A549 treated with Hydrocortisone at 1 μM for 4 hours (cell line): ENCODE results near the gene DNAJB7. TPM values are rescaled to one million over a fixed set of nuclear protein-coding genes. Genes with fewer than 3 reads are reported as not detected.

Experiments
- total RNA-seq: library from RNA; stranded (reverse); fragments of 200-300 nt; extraction: Qiagen RNA extraction; gene quantifications from 5 replicates; pipeline ENCODE4 v1.2.3, GENCODE V29; 2022

Gene DNAJB7
- total RNA-seq: not detected in 5 replicates

DNA sequence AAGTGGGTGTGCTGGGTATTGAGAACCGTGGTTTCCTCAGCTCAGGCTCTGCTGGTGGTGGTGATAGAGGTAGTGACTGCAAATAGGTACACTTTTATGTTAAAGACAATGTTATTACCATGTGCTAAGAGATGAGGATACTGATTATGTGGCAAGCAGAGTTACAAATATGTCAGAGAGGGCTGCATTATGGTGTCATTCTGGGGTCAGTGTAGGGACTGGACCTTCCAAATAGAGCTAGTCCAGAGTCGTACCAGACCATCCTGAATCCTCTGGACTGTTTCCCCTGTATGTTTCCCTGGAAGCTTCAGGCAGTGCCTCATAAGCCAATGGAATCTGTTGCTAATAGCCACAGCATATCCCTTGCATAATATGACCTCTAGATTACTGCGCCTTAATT, at the start of gene DNAJB7:
DNAJB7 (minus strand) TSS at position 101 of the 400 bp plus-strand sequence. CDS start 119 bp downstream, outside the sequence.

DNA sequence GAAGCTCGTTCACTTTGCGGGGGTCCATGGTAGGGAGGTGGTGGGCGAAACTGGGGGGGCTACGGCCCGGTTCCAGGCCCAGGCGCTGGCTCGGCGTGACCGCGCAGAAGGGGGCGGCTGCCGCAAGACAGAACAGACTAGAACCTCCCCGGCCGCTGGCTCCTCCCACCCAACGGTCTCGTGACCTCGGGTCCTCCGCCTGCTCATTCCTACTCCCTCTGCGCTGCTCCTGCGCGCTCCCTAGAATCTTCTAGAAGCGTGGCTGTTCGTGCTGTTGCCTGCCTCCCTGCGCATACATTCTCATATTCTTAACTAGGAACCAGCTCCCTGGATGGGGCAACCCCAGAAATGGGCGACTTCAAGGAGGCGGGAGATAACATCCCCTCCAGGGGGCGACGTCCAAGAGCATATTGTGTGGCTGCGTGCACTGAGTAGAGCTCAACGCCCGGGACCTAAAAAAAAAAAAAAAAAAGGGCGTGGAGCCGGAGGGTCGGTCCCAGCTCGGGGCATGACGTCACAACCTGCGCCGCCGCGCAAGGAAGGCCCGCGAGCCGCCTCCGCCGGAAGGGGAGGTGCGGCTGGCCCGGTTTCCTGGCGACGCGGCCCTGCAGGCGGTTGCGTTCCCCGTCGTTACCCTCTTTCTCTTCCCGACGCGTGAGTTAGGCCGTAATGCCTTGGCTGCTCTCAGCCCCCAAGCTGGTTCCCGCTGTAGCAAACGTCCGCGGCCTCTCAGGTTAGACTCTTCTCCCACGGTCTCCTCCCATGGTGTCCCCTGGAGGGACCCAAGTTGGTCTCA, 5.2 kb downstream of the DNAJB7 start, which contains the start of the genes ST13 and XPNPEP3:
ST13 (minus strand) TSS at position 127 of the 796 bp plus-strand sequence; CDS start at position 28, 99 bp downstream.
XPNPEP3 (plus strand) TSS at position 636 of the 796 bp plus-strand sequence; CDS start at position 670, 34 bp downstream.

DNA sequence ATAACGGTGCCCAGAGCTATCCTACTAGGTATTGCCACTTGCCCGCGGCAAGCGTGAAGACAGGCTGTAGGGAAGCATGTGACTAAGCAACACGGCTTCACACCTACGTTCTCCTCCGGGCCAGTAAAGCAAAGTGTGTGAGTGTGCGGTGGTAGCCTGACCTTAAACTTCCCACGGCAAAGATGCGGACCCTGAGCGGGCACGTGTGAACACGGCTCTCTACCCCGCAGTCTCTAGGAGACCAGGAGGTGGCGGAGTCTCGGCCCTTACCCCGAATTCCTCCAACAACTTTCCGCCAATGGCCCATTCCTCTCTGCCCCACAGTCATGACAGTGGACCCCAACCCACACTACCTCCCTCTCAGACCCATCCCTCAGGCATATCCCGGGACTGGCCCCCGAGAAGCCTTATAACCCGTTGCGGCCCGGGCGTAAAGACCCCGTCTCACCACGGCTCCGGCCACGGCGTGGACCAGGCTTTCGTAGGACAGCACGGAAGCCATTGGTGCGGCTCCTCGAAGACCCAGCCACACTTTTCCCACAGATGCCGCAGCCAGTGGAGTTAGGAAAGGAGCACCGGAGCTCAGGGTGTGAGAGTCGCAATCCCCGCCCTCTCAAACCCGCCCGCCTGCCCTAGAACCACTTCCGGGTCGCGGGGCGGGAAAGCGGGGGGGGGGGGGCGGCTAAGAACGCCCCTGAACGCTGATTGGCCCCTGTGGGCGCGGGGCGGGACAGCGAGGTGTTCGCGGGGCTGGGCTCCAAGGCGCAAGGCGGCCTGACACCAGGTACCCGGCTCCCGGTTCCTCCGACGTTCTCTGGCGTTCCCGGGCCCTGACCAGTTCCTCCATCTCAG, 42.9 kb downstream of the DNAJB7 start, which contains the start of gene SLC25A17:
SLC25A17 (minus strand) TSS at position 600 of the 852 bp plus-strand sequence; CDS start at position 502, 98 bp downstream.

Other genes with a start within 250 kb of the DNAJB7 start
- gene MRTFA, start 225.4 kb downstream of the DNAJB7 start, total RNA-seq: 52.3 to 64.0 TPM (median 58.8 TPM) in 5 replicates
- not detected in 5 replicates for gene MCHR1, start 182.6 kb downstream of the DNAJB7 start, total RNA-seq
- gene SLC25A17, start 42.8 kb downstream of the DNAJB7 start, total RNA-seq: 21.4 to 25.6 TPM (median 23.7 TPM) in 5 replicates
- 162 to 187 TPM (median 164 TPM) in 5 replicates for gene ST13, start 5.5 kb downstream of the DNAJB7 start, total RNA-seq
- 7.8 to 11.6 TPM (median 9.2 TPM) in 5 replicates for gene XPNPEP3, start 5.0 kb downstream of the DNAJB7 start, total RNA-seq
- gene RBX1, start 89.3 kb upstream of the DNAJB7 start, total RNA-seq: 43.0 to 59.4 TPM (median 57.0 TPM) in 5 replicates
- gene EP300, start 230.5 kb upstream of the DNAJB7 start, total RNA-seq: 15.4 to 30.1 TPM (median 19.7 TPM) in 5 replicates